ENCODE data around the gene LGALS3.
A peak's percentile ranks its signal among the peaks of the same experiment; 100 is the strongest.
"Not testable (repeated sequence)": the region's sequence is repeated elsewhere in the genome, so short reads cannot be mapped to it uniquely, and the experiment has no call there.

The LGALS3 gene

DNA sequence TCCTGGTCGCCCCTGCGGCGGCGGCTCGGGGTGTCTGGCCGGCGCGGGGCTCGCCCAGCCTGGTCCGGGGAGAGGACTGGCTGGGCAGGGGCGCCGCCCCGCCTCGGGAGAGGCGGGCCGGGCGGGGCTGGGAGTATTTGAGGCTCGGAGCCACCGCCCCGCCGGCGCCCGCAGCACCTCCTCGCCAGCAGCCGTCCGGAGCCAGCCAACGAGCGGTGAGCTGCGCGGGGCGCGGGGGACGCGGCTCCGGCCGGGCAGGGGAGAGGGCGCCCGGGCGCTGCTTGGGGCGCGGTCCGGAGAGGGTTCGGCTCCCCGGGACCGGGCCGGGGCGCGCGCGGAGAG lies at the start of gene LGALS3:
TSS of gene LGALS3 (plus strand) at position 167 of the 342 bp plus-strand sequence. CDS start 8,122 bp downstream, outside the sequence.
- DNase-seq (ENCODE audit: low spot score), result peak; percentile 84

DNA sequence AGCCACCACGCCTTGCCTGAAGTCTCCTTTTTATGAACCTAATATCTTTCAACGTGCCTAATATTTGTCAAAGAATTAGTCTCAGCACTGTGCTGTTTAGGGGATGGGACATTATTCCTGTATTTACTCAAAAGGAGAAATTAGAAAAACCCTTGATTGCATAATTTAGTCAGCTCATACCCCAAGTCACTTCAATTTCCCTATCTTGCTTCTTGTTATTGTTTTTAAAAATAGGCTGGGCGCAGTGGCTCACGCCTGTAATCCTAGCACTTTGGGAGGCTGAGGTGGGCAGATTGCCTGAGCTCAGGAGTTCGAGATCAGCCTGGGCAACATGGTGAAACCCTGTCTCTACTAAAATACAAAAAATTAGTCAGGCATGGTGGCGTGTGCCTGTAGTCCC lies 49.1 kb upstream of the LGALS3 start:
- not testable (repeated sequence) for DNase-seq (ENCODE audit: low spot score)

DNA sequence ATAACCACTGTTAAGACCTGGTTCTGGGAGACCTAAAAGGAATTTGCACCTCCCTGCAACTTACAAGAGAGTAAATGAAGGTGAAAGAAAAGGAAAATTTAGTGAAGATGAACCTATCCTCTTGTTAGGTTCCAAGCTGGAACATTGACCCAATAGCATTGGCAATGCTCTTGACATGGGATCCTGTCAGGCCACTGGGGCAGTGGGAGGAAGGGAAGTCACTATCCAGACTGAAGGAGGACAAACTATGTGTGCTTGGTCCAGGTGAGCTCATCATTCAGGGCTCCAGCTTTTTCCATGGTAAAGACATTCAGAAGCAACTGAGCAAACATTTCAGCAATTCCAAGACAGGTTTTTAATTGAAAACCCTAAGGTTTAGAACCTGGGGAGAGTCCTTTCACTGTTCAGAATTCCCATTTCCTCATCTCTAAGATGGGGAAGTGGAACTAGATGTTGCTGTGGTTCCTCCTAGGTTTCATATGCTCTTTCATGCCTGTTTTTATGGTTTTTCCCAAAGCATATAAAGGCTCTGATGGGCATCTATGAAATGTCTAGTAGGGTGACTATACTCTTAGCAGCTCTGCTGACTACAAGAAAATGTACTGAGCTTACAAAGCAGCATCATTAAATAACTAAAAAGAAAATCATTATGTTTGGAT lies 44.5 kb upstream of the LGALS3 start:
- DNase-seq (ENCODE audit: low spot score), result no peak

DNA sequence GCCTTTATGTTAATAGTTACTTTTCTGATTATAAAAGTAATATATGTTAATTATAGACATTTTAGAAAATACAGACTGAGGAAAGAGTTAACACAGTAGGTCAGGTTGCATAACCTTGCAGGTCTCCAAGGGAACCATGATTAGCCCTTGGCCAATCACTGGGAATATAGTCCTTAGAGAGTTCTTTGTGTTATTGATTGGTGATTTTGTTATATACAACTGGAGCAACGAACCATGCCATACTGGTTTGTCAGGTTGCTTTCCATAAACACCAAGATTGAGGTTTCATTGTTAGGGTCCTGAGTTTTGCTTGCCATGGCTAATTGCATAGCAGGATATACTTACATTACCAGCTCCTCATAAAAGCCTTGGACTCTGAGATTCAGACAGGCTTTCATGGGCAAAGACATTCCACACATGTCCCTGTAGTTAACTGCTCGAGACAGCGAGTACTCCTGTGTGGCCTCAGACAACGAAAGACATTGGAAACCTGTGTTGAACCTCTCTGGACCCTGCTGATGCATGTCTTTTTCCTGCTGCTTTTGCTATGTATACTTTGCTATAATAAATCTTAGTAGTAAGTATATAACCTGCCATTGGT lies 43.9 kb upstream of the LGALS3 start:
- no peak for DNase-seq (ENCODE audit: low spot score)

- DNase-seq (ENCODE audit: low spot score), result no peak
These were observed 42.1 kb upstream of the LGALS3 start for GRCh38 chr14:55086938-55087337.

DNA sequence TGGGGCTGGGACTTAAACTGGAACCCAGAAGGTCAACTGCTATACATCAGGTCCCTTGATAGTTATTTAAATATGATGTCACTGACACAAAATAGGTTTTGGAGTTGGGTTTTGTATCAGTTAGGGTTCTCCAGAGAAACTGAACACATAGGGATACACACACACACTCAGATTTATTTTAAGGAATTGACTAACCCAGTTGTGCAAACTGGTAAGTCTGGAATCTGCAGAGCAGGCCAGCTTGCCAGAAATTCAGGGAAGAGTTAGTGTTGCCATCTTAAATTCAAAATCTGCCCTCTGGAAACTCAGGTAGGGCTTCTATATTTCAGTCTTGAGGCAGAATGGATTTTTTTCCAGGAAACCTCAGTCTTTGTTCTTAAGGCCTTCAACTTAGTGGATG lies 40.7 kb upstream of the LGALS3 start:
- no peak for DNase-seq (ENCODE audit: low spot score)

DNA sequence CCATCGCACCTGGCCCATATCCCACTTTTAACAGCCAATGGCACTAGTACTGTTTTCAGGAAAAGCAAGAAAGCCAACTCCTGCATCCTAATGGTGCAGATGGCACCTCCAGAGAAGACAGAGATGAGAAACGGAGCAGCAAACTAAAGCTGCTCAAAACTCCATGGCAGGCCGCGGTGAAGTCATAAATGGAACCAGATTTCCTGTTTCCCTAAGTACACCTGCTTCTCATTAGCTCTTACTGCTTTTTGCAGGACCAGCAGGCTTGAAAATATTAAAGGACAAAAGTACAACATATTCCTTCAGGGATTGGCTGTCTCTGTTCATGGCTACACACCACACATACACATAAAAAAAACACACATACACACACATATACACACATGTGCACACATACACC lies 36.7 kb upstream of the LGALS3 start:
- DNase-seq (ENCODE audit: low spot score), result no peak

DNA sequence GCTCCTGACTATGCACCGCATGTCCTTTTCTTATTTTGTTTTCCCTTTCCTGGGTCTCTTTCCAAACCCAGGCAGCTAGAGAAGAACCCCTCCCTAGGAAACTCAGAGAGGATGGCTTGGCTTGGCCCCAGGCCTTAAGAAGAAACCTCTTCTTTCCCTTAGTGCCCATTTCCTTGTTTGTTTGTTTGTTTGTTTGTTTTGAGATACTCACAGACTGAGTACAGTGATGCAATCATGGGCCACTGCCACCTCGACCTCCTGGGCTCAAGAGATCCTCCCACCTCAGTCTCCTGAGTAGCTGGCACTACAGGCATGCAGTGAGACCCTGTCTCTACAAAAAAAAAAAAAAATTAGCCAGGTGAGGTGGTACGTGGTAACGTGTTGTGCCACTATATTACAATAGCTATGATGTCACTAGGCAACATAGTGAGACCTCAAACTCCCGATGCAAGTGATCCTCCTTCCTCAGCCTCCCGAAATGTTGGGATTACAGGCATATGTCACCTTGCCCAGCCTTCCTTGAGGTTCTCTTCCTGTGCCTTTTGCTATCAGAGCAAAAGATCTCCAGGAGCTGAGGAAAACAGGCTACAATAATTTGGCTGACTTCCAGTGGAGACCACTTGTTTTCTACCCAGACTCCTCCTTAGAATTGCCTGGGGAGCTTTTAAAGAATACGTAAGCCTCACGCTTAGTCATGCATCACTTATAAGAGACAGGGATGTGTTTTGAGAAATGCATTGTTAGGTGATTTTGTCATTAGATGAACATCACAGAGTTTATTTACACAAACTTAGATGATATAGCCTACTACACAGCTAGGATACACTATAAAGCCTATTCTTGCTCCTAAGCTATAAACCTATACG lies 34.5 kb upstream of the LGALS3 start:
- no peak for DNase-seq (ENCODE audit: low spot score)

DNA sequence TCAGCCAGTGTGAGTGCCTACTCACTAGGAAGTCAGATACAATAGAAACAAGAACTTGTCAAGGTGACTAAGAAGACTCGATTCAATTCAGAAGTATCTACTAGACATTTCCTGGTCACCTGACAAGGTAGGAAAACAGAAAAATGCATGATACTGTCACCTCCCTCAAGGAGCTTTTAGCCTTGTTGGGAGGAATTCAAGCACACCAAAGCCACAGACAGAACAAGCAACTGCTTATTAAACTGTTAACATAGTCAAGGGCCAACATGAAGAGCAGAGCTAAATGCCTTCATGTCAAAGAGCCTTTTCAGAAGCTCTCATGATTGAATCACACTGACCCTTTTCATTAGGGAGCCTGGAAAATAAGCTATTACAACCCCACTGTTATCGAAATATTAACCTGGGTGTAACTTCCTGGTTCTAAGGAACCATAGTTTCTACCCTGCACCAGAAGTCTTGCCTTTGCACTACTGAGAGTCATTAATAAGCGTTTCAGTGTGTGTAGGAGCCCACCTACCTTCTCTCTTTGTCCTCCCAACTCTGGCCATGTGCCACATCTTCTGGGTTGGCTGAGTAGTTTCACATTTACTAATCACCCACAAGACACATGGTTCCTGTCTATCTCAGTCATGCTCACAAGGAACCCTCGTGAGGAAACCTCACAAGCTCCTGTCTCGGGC lies 31.0 kb upstream of the LGALS3 start:
- peak; percentile 73 for DNase-seq (ENCODE audit: low spot score)

DNA sequence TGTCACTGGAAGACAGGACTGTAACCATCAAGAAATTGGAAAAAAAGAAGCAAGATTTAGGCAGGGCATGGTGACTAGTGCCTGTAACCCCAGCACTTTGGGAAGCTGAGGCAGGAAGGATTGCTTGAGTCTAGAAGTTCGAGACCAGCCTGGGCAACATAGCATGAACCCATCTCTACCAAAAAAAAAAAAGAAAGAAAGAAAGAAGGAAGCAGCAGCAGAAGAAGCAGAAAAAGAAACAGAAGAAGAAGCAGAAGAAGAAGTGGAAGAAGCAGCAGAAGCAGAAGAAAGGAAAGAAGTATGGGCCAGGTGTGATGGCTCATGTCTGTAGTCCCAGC lies 30.5 kb upstream of the LGALS3 start:
- DNase-seq (ENCODE audit: low spot score), result no peak

- DNase-seq (ENCODE audit: low spot score), result no peak
These were observed 29.3 kb upstream of the LGALS3 start for GRCh38 chr14:55099756-55100155.

DNA sequence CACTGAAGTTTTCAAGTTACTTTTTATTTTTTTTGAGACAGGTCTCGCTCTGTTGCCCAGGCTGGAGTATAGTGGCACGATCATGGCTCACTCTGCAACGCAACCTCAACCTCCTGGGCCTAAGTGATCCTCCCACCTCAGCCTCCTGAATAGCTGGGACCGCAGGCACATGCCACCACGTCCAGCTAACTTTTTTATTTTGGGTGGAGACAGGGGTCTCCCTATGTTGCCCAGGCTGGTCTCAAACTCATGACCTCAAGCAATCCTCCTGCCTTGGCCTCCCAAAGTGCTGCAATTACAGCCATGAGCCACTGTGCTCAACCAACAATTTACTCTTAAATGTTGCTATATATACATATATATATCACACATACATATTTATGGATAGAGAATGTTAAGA lies 27.4 kb upstream of the LGALS3 start:
- no peak for DNase-seq (ENCODE audit: low spot score)

- peak; percentile 60 for DNase-seq (ENCODE audit: low spot score)
These were observed 26.9 kb upstream of the LGALS3 start for GRCh38 chr14:55102141-55102621.

DNA sequence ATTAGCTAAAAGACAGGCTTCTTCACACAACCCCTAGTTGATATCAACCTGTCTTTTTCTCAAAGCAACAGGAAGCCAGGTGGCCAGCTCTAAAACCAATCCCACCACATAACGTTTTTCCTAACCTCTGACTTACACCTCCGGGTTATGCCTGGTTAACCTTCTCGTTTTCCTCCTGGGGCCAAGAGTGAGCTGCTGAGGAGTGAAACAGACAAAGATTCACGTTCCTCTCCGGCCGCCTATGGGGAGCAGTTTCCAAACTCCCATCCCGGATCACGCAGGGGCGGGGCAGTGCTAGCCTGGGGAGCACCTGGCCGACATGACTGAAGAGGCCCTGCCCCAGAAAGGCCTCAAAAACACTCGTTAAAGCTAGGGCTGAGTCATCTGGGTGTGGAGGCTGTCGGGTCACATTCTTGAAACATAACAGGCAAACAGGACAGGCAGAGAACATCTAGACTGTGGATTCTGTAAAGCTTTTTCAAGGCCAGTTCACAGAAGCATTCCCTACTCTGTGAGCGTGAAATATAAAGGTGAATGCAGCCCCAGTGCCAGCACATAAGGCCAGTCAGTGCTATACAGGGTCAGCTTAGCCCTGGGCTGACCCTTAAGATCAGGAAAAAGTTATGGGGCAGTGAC lies 25.9 kb upstream of the LGALS3 start:
- DNase-seq (ENCODE audit: low spot score), result peak; percentile 92

DNA sequence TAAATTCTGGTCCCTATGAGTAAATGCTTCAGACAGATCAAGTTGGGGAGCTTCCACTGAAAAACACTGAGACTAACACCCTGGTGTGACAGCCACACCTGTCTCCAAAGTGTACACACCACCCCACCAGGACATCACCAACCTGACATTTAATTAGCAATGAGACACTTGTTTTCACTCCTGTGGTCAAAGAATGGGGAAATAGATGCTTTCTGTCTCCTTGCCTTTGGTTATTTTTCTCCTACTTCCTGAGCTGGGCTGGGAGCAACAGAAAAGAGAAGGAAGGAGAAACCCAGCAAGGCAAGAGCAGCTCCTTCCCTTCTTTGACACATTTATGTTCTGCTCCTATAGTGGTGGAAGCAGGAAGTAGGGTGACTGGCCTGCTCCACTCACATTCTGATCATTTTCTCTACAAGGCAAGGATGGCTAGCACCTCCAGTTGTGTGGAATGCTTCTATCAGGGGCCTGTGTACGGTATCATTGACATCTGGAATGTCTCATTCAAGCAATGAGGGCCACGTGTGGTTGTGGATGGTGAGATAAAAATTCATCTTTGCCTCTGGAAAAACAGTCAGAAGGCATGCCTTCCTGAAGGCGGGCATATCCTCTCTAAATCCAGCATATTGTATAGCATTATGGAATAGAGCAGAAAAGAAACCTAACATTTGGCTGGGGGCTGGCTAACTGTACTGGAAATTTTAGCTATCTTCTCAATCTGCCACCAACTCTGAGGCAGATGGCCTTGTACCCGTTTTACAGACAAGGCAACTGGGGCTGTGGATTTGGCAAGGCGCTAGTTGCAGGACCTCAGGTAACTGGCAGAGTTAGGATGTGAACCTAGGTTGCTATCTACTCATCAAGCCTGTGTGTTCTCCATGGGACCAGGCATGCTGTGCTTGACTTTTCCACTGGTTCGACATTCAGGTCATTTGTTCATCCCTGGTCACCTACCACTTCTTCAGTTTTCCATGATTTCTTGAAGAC lies 24.8 kb upstream of the LGALS3 start:
- no peak for DNase-seq (ENCODE audit: low spot score)

GRCh38 chr14:55105991-55106390 lies 23.1 kb upstream of the LGALS3 start:
- no peak for DNase-seq (ENCODE audit: low spot score)

DNA sequence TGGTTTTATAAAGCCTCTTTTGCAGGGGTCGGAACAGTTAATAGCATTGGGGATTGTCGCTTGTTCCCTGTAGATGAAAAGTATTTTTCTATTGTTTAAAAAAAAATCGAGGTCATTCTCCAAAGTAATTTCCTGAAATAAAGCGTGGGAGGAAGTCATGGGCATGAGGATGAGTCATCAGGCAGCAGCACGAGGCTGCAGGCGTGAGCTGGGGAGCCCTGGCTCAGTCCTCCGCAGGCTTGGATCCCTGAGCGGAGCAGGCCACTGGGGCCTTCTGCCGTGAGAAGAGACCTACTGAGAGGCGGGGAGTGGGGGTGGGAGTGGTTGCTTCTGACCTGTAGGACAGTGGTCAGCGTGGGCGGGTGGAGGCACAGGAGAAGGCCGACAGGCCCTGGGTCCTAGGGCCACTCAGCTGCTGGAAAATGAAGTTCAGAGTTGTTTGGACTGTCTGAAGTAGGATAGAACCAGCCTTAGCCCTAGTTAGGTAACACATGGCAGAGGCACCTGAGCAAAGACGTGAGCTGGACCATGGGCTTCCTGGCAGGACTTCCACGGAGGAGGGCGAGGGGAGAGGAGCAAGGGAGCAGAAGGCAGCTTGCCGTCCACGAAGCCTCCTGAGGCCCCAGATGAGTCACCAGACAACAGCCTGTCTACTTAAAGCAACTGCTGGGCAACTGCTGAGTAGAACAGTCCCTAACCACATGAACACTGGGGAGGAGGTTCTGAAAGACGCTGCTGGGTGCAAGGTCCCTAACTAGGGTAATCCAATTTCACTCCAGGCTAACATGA lies 21.1 kb upstream of the LGALS3 start:
- peak; percentile 41 for DNase-seq (ENCODE audit: low spot score)

DNA sequence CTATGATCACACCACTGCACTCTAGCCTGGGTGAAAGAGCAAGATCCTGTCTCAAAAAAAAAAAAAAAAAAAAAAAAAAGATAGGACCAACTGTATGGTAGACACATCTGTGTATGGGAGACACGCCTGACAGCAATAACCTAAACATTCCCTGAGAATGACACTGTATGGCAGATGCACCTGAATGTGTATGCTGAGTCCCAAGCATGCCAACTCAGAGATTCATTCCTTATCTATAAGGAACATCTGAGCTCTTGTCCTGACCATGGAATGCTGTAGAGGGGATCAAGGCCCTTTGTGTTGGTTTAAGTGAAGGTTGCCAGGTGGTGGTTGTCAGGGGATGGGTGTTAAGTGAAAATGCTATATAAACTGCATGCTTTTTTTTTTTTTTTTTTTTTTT lies 19.2 kb upstream of the LGALS3 start:
- DNase-seq (ENCODE audit: low spot score), result peak; percentile 27

GRCh38 chr14:55111122-55111708 lies 17.8 kb upstream of the LGALS3 start:
- DNase-seq (ENCODE audit: low spot score), result no peak

GRCh38 chr14:55114720-55115119 lies 14.3 kb upstream of the LGALS3 start:
- DNase-seq (ENCODE audit: low spot score), result no peak
